Measurements from ENCODE around the gene EXD2. TPM values are rescaled to one million over a fixed set of nuclear protein-coding genes. Genes with fewer than 3 reads are reported as not detected.
A peak's percentile ranks its signal among the peaks of the same experiment; 100 is the strongest.
"Not testable (repeated sequence)": the region's sequence is repeated elsewhere in the genome, so short reads cannot be mapped to it uniquely, and the experiment has no call there.

The EXD2 gene
- total and polyA plus RNA-seq, 5 experiments from 2014 or later = 5.8 to 12.6 (median 11.1) TPM

DNA sequence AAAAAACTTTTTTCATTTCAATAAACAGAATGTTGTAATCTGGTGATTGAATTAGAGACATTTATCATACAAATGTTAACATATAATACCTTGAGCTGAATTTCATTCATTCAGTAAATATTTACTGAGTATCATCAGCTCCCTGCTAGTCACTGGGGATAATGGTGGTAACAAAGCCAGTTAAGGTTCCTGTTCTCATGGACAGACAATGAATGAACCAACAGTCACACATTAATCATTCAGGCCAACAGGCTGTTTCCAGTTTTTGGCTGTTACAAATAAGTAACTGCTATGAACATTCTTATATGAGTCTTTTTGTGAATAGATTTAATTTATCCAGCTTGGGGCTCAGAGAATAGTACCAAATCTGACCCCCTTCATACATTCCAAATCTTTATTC, 13.5 kb downstream of the EXD2 start:
- Mint-ChIP-seq H3K36me3 (peaks cover 0 to 32% (median under 1%) of the 10 kb centered on the region in 3 donors), H3K4me3 (no peak overlapping the region), H3K9me3 (no peaks in the 10 kb centered on the region), H3K27ac (peak overlapping the region in 1 of 10 donors; percentile 10), H3K27me3 (no peaks in the 10 kb centered on the region), H3K4me1 (peaks cover 0 to 2% (median under 1%) of the 10 kb centered on the region in 4 donors)
- DNase-seq (no peak), ATAC-seq (no peak)
- POLR2A ChIA-PET = no interaction called here

GRCh38 chr14:69207435-69208041, 16.2 kb downstream of the EXD2 start:
- POLR2A ChIA-PET = interaction anchor here (0.7 kb wide), 1 partner anchor 17 kb away, joined by 3 read pairs; no protein-coding TSS in a partner anchor
- DNase-seq (no peak), ATAC-seq (no peak)
- no peaks in the 10 kb centered on the region for H3K9me3 Mint-ChIP-seq
- no peaks in the 10 kb centered on the region for H3K27me3 Mint-ChIP-seq
- no peak overlapping the region for H3K4me3 Mint-ChIP-seq
- H3K36me3 Mint-ChIP-seq = peaks cover 0 to 49% (median 3%) of the 10 kb centered on the region in 3 donors
- H3K27ac Mint-ChIP-seq = no peak overlapping the region
- peaks cover 0 to 2% (median 0%) of the 10 kb centered on the region in 4 donors for H3K4me1 Mint-ChIP-seq

DNA sequence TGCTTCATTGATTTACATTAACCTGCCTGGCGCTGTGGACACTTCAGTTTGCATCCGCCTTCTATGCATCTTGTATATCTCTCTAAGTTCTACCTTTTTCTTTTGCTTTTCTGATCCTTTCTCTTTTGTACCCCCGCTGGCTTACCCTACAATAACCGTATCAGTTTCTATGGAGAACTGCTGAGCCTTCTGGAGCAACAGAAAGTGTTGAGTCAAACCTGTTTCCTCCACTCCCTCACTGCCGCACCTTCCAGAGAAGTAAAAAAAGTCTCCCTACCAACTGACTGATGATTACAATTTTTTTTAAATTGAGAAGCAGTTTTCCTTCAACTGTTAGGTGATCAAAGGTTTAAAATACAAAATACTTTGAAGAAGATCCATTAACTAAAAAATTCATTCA, 17.4 kb downstream of the EXD2 start:
- peaks cover 0 to 2% (median 0%) of the 10 kb centered on the region in 4 donors for H3K4me1 Mint-ChIP-seq
- DNase-seq (no peak), ATAC-seq (no peak)
- POLR2A ChIA-PET = no interaction called here
- H3K27me3 Mint-ChIP-seq = no peaks in the 10 kb centered on the region
- no peaks in the 10 kb centered on the region for H3K9me3 Mint-ChIP-seq
- H3K4me3 Mint-ChIP-seq = no peak overlapping the region
- H3K36me3 Mint-ChIP-seq = peaks cover 0 to 54% (median 6%) of the 10 kb centered on the region in 3 donors
- no peak overlapping the region for H3K27ac Mint-ChIP-seq

DNA sequence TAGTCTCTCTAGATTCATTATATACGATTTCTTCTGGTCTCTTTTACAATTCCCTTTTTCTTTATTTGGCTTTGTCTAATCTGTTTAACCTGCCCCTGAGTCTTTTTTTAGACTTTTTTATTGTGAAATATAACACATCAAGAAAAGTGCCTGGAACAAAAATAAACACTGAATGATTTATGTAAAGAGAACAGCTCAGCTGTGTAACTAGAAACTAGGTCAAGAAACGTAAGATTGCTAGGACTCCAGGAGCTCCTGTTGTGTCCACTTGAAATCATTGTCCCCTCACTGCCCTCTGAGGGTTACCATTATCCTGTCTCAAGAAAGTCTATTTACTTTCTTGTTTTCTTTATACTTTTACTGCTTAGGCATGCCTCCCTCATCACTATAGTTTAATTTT, 23.1 kb downstream of the EXD2 start:
- Mint-ChIP-seq H3K4me3 (no peak overlapping the region), H3K36me3 (peaks cover 0 to 55% (median 28%) of the 10 kb centered on the region in 3 donors), H3K9me3 (peaks cover 0 to 4% (median 0%) of the 10 kb centered on the region in 9 donors), H3K27me3 (no peaks in the 10 kb centered on the region), H3K4me1 (peaks cover 0 to 2% (median under 1%) of the 10 kb centered on the region in 4 donors), H3K27ac (no peak overlapping the region)
- ATAC-seq (no peak), DNase-seq (no peak)
- POLR2A ChIA-PET = no interaction called here

DNA sequence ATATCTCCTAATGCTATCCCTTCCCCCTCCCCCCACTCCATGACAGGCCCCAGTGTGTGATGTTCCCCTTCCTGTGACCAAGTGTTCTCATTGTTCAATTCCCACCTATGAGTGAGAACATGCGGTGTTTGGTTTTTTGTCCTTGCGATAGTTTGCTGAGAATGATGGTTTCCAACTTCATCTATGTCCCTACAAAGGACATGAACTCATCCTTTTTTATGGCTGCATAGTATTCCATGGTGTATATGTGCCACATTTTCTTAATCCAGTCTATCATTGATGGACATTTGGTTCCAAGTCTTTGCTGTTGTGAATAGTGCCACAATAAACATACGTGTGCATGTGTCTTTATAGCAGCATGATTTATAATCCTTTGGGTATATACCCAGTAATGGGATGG, 26.4 kb downstream of the EXD2 start:
- H3K4me3 Mint-ChIP-seq, H3K27me3 Mint-ChIP-seq, H3K4me1 Mint-ChIP-seq, H3K27ac Mint-ChIP-seq, H3K9me3 Mint-ChIP-seq, POLR2A ChIA-PET, DNase-seq, ATAC-seq: not testable (repeated sequence)
- H3K36me3 Mint-ChIP-seq = peaks cover 0 to 45% (median 30%) of the 10 kb centered on the region in 3 donors

DNA sequence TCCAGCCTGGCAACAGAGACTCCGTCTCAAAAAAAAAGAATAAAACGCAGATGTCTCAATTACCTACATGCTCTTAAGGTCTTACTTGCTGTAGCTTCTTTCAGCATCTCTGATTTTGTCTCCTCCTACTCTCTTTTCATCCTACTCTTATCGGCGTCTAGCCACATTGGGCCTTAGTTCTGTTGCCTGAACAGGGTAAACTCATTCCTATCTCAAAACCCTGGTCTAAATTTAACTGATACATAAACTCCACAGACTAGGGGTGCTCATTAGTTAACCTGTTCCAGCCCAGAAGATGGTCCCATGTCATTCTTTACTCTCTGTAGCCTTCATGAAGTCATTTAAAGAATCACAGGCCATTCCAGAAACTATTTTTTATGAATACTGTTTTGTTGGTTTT, 33.6 kb downstream of the EXD2 start:
- no peak for ATAC-seq
- H3K4me1 Mint-ChIP-seq = peaks cover 0 to 1% (median 0%) of the 10 kb centered on the region in 4 donors
- peaks cover 0 to 42% (median 9%) of the 10 kb centered on the region in 3 donors for H3K36me3 Mint-ChIP-seq
- POLR2A ChIA-PET = no interaction called here
- no peaks in the 10 kb centered on the region for H3K27me3 Mint-ChIP-seq
- H3K9me3 Mint-ChIP-seq = no peaks in the 10 kb centered on the region
- H3K27ac Mint-ChIP-seq = no peak overlapping the region
- H3K4me3 Mint-ChIP-seq = no peak overlapping the region
- DNase-seq = no peak

- DNase-seq (no peak), ATAC-seq (no peak)
- Mint-ChIP-seq H3K36me3 (peaks cover 0 to 50% (median 8%) of the 10 kb centered on the region in 3 donors), H3K27me3 (no peaks in the 10 kb centered on the region), H3K9me3 (no peaks in the 10 kb centered on the region), H3K4me1 (peaks cover 0 to 1% (median 0%) of the 10 kb centered on the region in 4 donors), H3K4me3 (no peak overlapping the region), H3K27ac (peak overlapping the region in 1 of 10 donors; percentile 64)
- POLR2A ChIA-PET = no interaction called here
These were observed 34.9 kb downstream of the EXD2 start for GRCh38 chr14:69226178-69226577.

GRCh38 chr14:69226736-69227135, 35.4 kb downstream of the EXD2 start:
- DNase-seq (no peak), ATAC-seq (no peak)
- peaks cover 0 to 55% (median 10%) of the 10 kb centered on the region in 3 donors for H3K36me3 Mint-ChIP-seq
- H3K27ac Mint-ChIP-seq = no peak overlapping the region
- peaks cover 0 to 1% (median 0%) of the 10 kb centered on the region in 4 donors for H3K4me1 Mint-ChIP-seq
- no peak overlapping the region for H3K4me3 Mint-ChIP-seq
- H3K9me3 Mint-ChIP-seq = no peaks in the 10 kb centered on the region
- POLR2A ChIA-PET = no interaction called here
- no peaks in the 10 kb centered on the region for H3K27me3 Mint-ChIP-seq

DNA sequence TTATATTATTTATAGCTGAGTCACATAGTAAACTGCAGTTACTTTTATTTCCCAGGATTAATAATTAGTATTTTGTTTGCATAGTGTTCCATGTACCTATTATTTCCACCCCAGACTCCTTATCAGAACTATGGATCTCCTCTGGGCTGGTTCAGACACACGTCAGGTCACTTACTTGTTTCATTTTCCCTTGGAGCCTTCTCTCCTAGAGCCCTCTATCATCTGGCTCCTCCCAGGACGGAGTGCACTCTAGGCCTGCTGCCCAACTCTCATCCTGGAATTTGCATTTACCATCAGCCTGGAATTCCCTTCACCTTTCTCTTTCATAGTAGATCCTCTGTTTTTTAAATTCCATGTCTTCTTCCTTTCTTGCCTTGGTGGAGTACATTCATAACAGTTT, 40.2 kb downstream of the EXD2 start:
- H3K27ac Mint-ChIP-seq = peak overlapping the region in 2 of 10 donors; percentile 19 to 49
- no peaks in the 10 kb centered on the region for H3K9me3 Mint-ChIP-seq
- H3K4me1 Mint-ChIP-seq = peaks cover 0 to 1% (median 0%) of the 10 kb centered on the region in 4 donors
- no peak overlapping the region for H3K4me3 Mint-ChIP-seq
- ATAC-seq (no peak), DNase-seq (no peak)
- peaks cover 0 to 76% (median 14%) of the 10 kb centered on the region in 3 donors for H3K36me3 Mint-ChIP-seq
- H3K27me3 Mint-ChIP-seq = no peaks in the 10 kb centered on the region
- POLR2A ChIA-PET = interaction anchor here (0.7 kb wide), 1 partner anchor 223 kb away, joined by 3 read pairs; no protein-coding TSS in a partner anchor

GRCh38 chr14:69232388-69232787, 41.1 kb downstream of the EXD2 start:
- POLR2A ChIA-PET = no interaction called here
- H3K27ac Mint-ChIP-seq = no peak overlapping the region
- no peaks in the 10 kb centered on the region for H3K9me3 Mint-ChIP-seq
- no peak overlapping the region for H3K4me3 Mint-ChIP-seq
- DNase-seq = no peak
- H3K27me3 Mint-ChIP-seq = no peaks in the 10 kb centered on the region
- no peak for ATAC-seq
- peaks cover 4 to 80% (median 19%) of the 10 kb centered on the region in 3 donors for H3K36me3 Mint-ChIP-seq
- H3K4me1 Mint-ChIP-seq = no peaks in the 10 kb centered on the region

- POLR2A ChIA-PET = no interaction called here
- Mint-ChIP-seq H3K4me3 (no peak overlapping the region), H3K27me3 (no peaks in the 10 kb centered on the region), H3K4me1 (no peaks in the 10 kb centered on the region), H3K27ac (peak overlapping the region in 1 of 10 donors; percentile 38), H3K9me3 (no peaks in the 10 kb centered on the region), H3K36me3 (peaks cover 4 to 91% (median 22%) of the 10 kb centered on the region in 3 donors)
- no peak for DNase-seq
- no peak for ATAC-seq
These were observed 42.8 kb downstream of the EXD2 start for GRCh38 chr14:69234106-69234505.

DNA sequence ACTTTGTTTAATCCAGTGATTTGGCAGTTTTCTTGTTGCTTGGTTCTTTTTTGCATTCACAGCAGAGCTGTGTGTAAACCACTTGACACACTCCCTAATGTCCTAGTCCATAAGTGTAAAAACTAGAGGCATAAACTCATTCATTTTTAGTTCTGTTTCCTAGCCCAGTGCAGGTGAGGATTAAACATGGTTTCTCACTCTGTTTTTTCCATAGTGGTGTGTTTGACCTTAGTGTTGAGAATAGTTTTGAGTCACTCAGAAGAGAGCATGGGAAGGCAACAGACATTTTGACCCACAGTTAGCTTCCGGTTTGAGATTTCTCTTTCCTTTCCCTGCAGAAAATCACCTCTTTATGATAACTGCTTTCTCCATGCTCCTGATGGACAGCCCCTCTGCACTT, 44.4 kb downstream of the EXD2 start:
- no peaks in the 10 kb centered on the region for H3K9me3 Mint-ChIP-seq
- peaks cover 4 to 91% (median 22%) of the 10 kb centered on the region in 3 donors for H3K36me3 Mint-ChIP-seq
- H3K4me1 Mint-ChIP-seq = no peaks in the 10 kb centered on the region
- H3K27me3 Mint-ChIP-seq = no peaks in the 10 kb centered on the region
- DNase-seq = no peak
- ATAC-seq = no peak
- no peak overlapping the region for H3K4me3 Mint-ChIP-seq
- POLR2A ChIA-PET = no interaction called here
- H3K27ac Mint-ChIP-seq = no peak overlapping the region

DNA sequence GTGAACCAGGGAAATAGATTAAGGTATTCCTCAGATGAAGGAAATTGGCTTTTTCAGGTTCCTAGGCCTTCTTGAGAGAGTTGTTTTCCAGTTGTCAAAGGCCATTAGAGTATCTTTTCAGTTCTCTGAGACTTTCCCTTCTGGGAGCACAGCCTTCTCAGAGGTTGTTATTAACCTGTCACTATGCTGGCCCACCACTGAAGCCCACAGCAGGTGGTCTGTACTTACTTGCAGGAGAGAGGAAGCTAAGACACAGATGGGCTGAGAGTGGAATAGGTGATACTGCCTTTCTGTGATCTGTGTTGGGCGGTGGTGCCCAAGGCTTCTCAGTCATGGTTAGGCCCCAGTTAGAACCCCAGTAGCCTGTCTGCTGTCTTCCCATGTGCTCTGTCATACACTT, 45.8 kb downstream of the EXD2 start:
- Mint-ChIP-seq H3K4me3 (no peak overlapping the region), H3K36me3 (peaks cover 4 to 89% (median 17%) of the 10 kb centered on the region in 3 donors), H3K27ac (peak overlapping the region in 3 of 10 donors; percentile 24 to 46 (median 29)), H3K9me3 (no peaks in the 10 kb centered on the region), H3K4me1 (no peaks in the 10 kb centered on the region), H3K27me3 (no peaks in the 10 kb centered on the region)
- ATAC-seq (no peak), DNase-seq (no peak)
- POLR2A ChIA-PET = no interaction called here

GRCh38 chr14:69237584-69237983, 46.3 kb downstream of the EXD2 start:
- Mint-ChIP-seq H3K9me3 (no peaks in the 10 kb centered on the region), H3K4me3 (no peak overlapping the region), H3K36me3 (peaks cover 4 to 89% (median 17%) of the 10 kb centered on the region in 3 donors), H3K27me3 (no peaks in the 10 kb centered on the region), H3K4me1 (peaks cover 0 to 4% (median under 1%) of the 10 kb centered on the region in 4 donors), H3K27ac (peak overlapping the region in 2 of 10 donors; percentile 24 to 46)
- POLR2A ChIA-PET = no interaction called here
- no peak for ATAC-seq
- DNase-seq = no peak

All from naive thymus-derived CD8-positive, alpha-beta T cell (primary cell).